ENCODE measurements around the gene PTPRT.

DNA sequence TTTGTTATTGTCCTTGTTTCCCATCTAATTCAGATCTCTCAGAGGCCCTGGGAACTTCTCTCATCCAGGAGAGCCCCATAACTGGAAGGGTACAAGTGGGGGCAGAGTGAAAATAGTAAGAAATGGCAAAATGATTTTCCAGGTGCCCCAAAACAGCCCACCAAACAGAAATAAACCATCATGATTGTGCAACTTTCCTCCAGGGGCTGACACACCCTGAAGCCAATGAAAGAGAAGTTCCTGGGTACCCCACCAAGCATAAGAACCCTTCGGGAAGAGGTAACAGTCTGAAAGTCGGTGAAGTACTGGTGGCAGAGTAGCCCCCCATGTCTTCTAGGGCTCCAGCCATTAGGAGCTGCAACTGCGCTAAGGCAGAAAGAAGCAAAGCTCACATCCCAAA lies 282.0 kb downstream of the PTPRT start:
- TF ChIP-seq, protein P1, sequence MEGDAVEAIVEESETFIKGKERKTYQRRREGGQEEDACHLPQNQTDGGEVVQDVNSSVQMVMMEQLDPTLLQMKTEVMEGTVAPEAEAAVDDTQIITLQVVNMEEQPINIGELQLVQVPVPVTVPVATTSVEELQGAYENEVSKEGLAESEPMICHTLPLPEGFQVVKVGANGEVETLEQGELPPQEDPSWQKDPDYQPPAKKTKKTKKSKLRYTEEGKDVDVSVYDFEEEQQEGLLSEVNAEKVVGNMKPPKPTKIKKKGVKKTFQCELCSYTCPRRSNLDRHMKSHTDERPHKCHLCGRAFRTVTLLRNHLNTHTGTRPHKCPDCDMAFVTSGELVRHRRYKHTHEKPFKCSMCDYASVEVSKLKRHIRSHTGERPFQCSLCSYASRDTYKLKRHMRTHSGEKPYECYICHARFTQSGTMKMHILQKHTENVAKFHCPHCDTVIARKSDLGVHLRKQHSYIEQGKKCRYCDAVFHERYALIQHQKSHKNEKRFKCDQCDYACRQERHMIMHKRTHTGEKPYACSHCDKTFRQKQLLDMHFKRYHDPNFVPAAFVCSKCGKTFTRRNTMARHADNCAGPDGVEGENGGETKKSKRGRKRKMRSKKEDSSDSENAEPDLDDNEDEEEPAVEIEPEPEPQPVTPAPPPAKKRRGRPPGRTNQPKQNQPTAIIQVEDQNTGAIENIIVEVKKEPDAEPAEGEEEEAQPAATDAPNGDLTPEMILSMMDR (IDR thresholded peaks at IDR 0.05; ENCODE audit: low read depth, low read length, missing input control) = no peak
- no peak for TF ChIP-seq HNF4A (conservative IDR thresholded peaks at IDR 0.05)

All from liver (tissue), 3 donors.